ENCODE measurements around the gene MMP28.

GRCh38 chr17:35725802-35726126 lies 69.7 kb downstream of the MMP28 start:
- TF ChIP-seq CTCF (IDR thresholded peaks at IDR 0.05) (no peak), EZH2 (IDR thresholded peaks at IDR 0.05; ENCODE audit: borderline replicate concordance, insufficient read depth, low read depth, low read length, poor library complexity, severe bottlenecking) (no peak)
